ENCODE data around the gene MATCAP1.

Gene MATCAP1

GRCh38 chr16:67170949-67171649, 12.7 kb downstream of the MATCAP1 start:
- Histone ChIP-seq H3K79me2 (ENCODE audit: insufficient read depth, low read length) (no peaks in the 10 kb centered on the region), H3K9me3 (ENCODE audit: low read length) (no peaks in the 10 kb centered on the region), H3K4me3 (ENCODE audit: low read depth, low read length, poor library complexity, severe bottlenecking) (peak overlapping the region; percentile 45), H3K4me1 (ENCODE audit: insufficient read depth, low read length, severe bottlenecking) (peaks cover 24% of the 10 kb centered on the region), H3K9me2 (ENCODE audit: low read depth, low read length) (no peaks in the 10 kb centered on the region), H3K4me2 (ENCODE audit: low read length) (peak overlapping the region; percentile 68), H3F3A (ENCODE audit: insufficient read depth, low read length) (no peaks in the 10 kb centered on the region), H3K27ac (ENCODE audit: low read depth, low read length, poor library complexity, severe bottlenecking) (no peak overlapping the region), H2AFZ (ENCODE audit: low read length) (no peak overlapping the region), H3K36me3 (ENCODE audit: insufficient read depth, low read length) (no peaks in the 10 kb centered on the region), H3K9ac (ENCODE audit: low read length) (peak overlapping the region; percentile 40; the same call in 1 of the 2 replicates), H4K20me1 (ENCODE audit: insufficient read depth, low read length) (no peaks in the 10 kb centered on the region), H3K27me3 (ENCODE audit: insufficient read depth, low read length) (0 out of 2 replicates have a peak, but pooled peaks cover under 1% of the 10 kb centered on the region)
- no peak for TF ChIP-seq CTCF (IDR thresholded peaks at IDR 0.05; ENCODE audit: low read length)
- TF ChIP-seq EZH2 (IDR thresholded peaks at IDR 0.05; ENCODE audit: borderline replicate concordance, low read length): no peak

- no peaks in the 10 kb centered on the region for H3K9me2 ChIP-seq (ENCODE audit: low read depth, low read length)
- peak within 1 kb of the TSS; percentile 68 for H3K4me2 ChIP-seq (ENCODE audit: low read length)
- H3K27me3 ChIP-seq (ENCODE audit: insufficient read depth, low read length): no peaks in the 10 kb centered on the region
- no peak for TF ChIP-seq CTCF (IDR thresholded peaks at IDR 0.05; ENCODE audit: low read length)
- H3F3A ChIP-seq (ENCODE audit: insufficient read depth, low read length): no peaks in the 10 kb centered on the region
- no peaks in the 10 kb centered on the region for H4K20me1 ChIP-seq (ENCODE audit: insufficient read depth, low read length)
- H3K9ac ChIP-seq (ENCODE audit: low read length): peak within 1 kb of the TSS; percentile 40; the same call in 1 of the 2 replicates
- no peaks in the 10 kb centered on the region for H3K79me2 ChIP-seq (ENCODE audit: insufficient read depth, low read length)
- no peak within 1 kb of the TSS for H3K27ac ChIP-seq (ENCODE audit: low read depth, low read length, poor library complexity, severe bottlenecking)
- H3K9me3 ChIP-seq (ENCODE audit: low read length): no peaks in the 10 kb centered on the region
- H3K4me3 ChIP-seq (ENCODE audit: low read depth, low read length, poor library complexity, severe bottlenecking): peak within 1 kb of the TSS; percentile 45
- peaks cover 24% of the 10 kb centered on the region for H3K4me1 ChIP-seq (ENCODE audit: insufficient read depth, low read length, severe bottlenecking)
- no peaks in the 10 kb centered on the region for H3K36me3 ChIP-seq (ENCODE audit: insufficient read depth, low read length)
- H2AFZ ChIP-seq (ENCODE audit: low read length): no peak within 1 kb of the TSS
These were observed 13.4 kb downstream of the MATCAP1 start, which contains the start of gene NOL3 for GRCh38 chr16:67170168-67170948. Gene NOL3, plus strand, starts transcription at chr16:67170538.

GRCh38 chr16:67169642-67170167, 14.1 kb downstream of the MATCAP1 start:
- Histone ChIP-seq H3K4me3 (ENCODE audit: low read depth, low read length, poor library complexity, severe bottlenecking) (peak overlapping the region; percentile 45), H3K9me2 (ENCODE audit: low read depth, low read length) (no peaks in the 10 kb centered on the region), H3F3A (ENCODE audit: insufficient read depth, low read length) (no peaks in the 10 kb centered on the region), H3K27me3 (ENCODE audit: insufficient read depth, low read length) (no peaks in the 10 kb centered on the region), H3K36me3 (ENCODE audit: insufficient read depth, low read length) (no peaks in the 10 kb centered on the region), H3K79me2 (ENCODE audit: insufficient read depth, low read length) (no peaks in the 10 kb centered on the region), H3K9ac (ENCODE audit: low read length) (peak overlapping the region; percentile 36; the same call in 1 of the 2 replicates), H4K20me1 (ENCODE audit: insufficient read depth, low read length) (no peaks in the 10 kb centered on the region), H3K4me1 (ENCODE audit: insufficient read depth, low read length, severe bottlenecking) (peaks cover 23% of the 10 kb centered on the region), H2AFZ (ENCODE audit: low read length) (no peak overlapping the region), H3K4me2 (ENCODE audit: low read length) (peak overlapping the region; percentile 68), H3K9me3 (ENCODE audit: low read length) (no peaks in the 10 kb centered on the region), H3K27ac (ENCODE audit: low read depth, low read length, poor library complexity, severe bottlenecking) (no peak overlapping the region)
- no peak for TF ChIP-seq EZH2 (IDR thresholded peaks at IDR 0.05; ENCODE audit: borderline replicate concordance, low read length)
- TF ChIP-seq CTCF (IDR thresholded peaks at IDR 0.05; ENCODE audit: low read length): peak; percentile 72

Measured in OCI-LY1 (cell line).